HepG2 (cell line): ENCODE data around the gene PHKB. TPM values are rescaled to one million over a fixed set of nuclear protein-coding genes. Genes with fewer than 3 reads are reported as not detected.

Experiments
- FOSL1 ChIP-seq: sonication (generic); formaldehyde crosslinking; IDR thresholded peaks from 2 replicates; pipeline ENCODE4 v1.9.0; 2021; ENCODE audit warnings: missing genetic modification reagents, borderline replicate concordance
- FOXA3 ChIP-seq: IDR thresholded peaks from 2 replicates; pipeline ENCODE4 v1.6.1; 2016; ENCODE audit warnings: missing genetic modification reagents, missing compliant biosample characterization
- FOXM1 ChIP-seq: sonication (generic); formaldehyde crosslinking; IDR thresholded peaks from 2 replicates; pipeline ENCODE4 v1.5.0; 2020; ENCODE audit warnings: missing genetic modification reagents
- GPN1 ChIP-seq: sonication (generic); formaldehyde crosslinking; IDR thresholded peaks from 2 replicates; pipeline ENCODE4 v1.5.1; 2020; ENCODE audit warnings: missing genetic modification reagents, borderline replicate concordance
- HBP1 ChIP-seq: IDR thresholded peaks from 2 replicates; pipeline ENCODE4 v1.6.1; 2016; ENCODE audit warnings: low read depth, control low read depth
- IRF2 ChIP-seq: IDR thresholded peaks from 2 replicates; pipeline ENCODE4 v1.6.1; 2018; ENCODE audit warnings: missing genetic modification reagents, missing compliant biosample characterization
- MTA3 ChIP-seq: sonication (generic); formaldehyde crosslinking; IDR thresholded peaks from 2 replicates; pipeline ENCODE4 v1.4.0; 2020; ENCODE audit warnings: missing genetic modification reagents
- NFE2L2 ChIP-seq: fragments of 150-350 bp; IDR thresholded peaks from 2 replicates; pipeline ENCODE4 v1.6.1; 2014; ENCODE audit warnings: low read length
- PATZ1 ChIP-seq: sonication (generic); formaldehyde crosslinking; IDR thresholded peaks from 2 replicates; pipeline ENCODE4 v1.4.0; 2020; ENCODE audit warnings: missing genetic modification reagents
- PHF20 ChIP-seq: sonication (generic); formaldehyde crosslinking; IDR thresholded peaks from 2 replicates; pipeline ENCODE4 v1.5.0; 2020; ENCODE audit warnings: mild to moderate bottlenecking, missing genetic modification reagents
- POLR2A ChIP-seq, 2 experiments: IDR thresholded peaks; 2 replicates each; pipeline ENCODE4 v1.6.1; 2011; ENCODE audit warnings: low read depth in 2 of 2, low read length in 2 of 2, mild to moderate bottlenecking in 1 of 2, moderate library complexity in 1 of 2; ENCODE audit not compliant: insufficient read depth in 1 of 2
- RBM22 ChIP-seq: fragments of 200-400 bp; formaldehyde crosslinking; optimal IDR thresholded peaks from 2 replicates; pipeline ENCODE3; 2017; ENCODE audit warnings: mild to moderate bottlenecking, low read length, moderate library complexity
- SOX13 ChIP-seq, 3 experiments: fragments of 450-650 bp in 1 of 3; sonication (generic) in 1 of 3; formaldehyde crosslinking in 1 of 3; IDR thresholded peaks in 2 of 3; conservative IDR thresholded peaks in 1 of 3; 2 replicates each; pipeline versions ENCODE4 v1.5.0 to v1.6.1; 2016 to 2020; ENCODE audit warnings: antibody characterized with exemption in 1 of 3, mild to moderate bottlenecking in 1 of 3, missing compliant biosample characterization in 1 of 3, missing genetic modification reagents in 1 of 3, moderate library complexity in 1 of 3
- WIZ ChIP-seq: sonication (generic); formaldehyde crosslinking; IDR thresholded peaks from 2 replicates; pipeline ENCODE4 v1.5.1; 2020; ENCODE audit warnings: mild to moderate bottlenecking, missing genetic modification reagents
- ZBTB26 ChIP-seq: IDR thresholded peaks from 2 replicates; pipeline ENCODE4 v1.6.1; 2016; ENCODE audit warnings: missing compliant biosample characterization, missing genetic modification reagents, borderline replicate concordance
- ZNF18 ChIP-seq: sonication (generic); formaldehyde crosslinking; IDR thresholded peaks from 2 replicates; pipeline ENCODE4 v1.8.0; 2022; ENCODE audit warnings: mild to moderate bottlenecking, missing genetic modification reagents; ENCODE audit not compliant: insufficient replicate concordance
- ZNF550 ChIP-seq: sonication (generic); formaldehyde crosslinking; IDR thresholded peaks from 2 replicates; pipeline ENCODE4 v1.4.0; 2020; ENCODE audit warnings: mild to moderate bottlenecking, missing genetic modification reagents, borderline replicate concordance
- ZNF709 ChIP-seq: sonication (generic); formaldehyde crosslinking; IDR thresholded peaks from 2 replicates; pipeline ENCODE4 v1.5.0; 2020; ENCODE audit warnings: mild to moderate bottlenecking, missing genetic modification reagents
- ZNF790 ChIP-seq: sonication (generic); formaldehyde crosslinking; IDR thresholded peaks from 2 replicates; pipeline ENCODE4 v1.8.0; 2022; ENCODE audit warnings: missing genetic modification reagents, mild to moderate bottlenecking, borderline replicate concordance
- ZSCAN30 ChIP-seq: sonication (generic); formaldehyde crosslinking; IDR thresholded peaks from 2 replicates; pipeline ENCODE4 v1.5.0; 2020; ENCODE audit warnings: mild to moderate bottlenecking, missing genetic modification reagents
- polyA plus RNA-seq, 8 experiments: library from polyadenylated mRNA; depleted of rRNA in 3 of 8; stranded (reverse) in 7 of 8; unstranded in 1 of 8; fragments of >200 nt; fragmentation: Illumina TruSeq in 4 of 8; extraction: Trizol in 4 of 8; gene quantifications; 2 replicates each; pipeline versions ENCODE4 v1.2.1 to v1.2.3, GENCODE V29; 2011 to 2016; ENCODE audit warnings: low read depth in 4 of 8, missing spikeins in 1 of 8, mixed read lengths in 1 of 8; ENCODE audit not compliant: insufficient read depth in 1 of 8
- total RNA-seq, 5 experiments: library from RNA; depleted of rRNA; stranded (reverse); fragments of >200 nt; fragmentation: Illumina TruSeq; extraction: Trizol; gene quantifications; 2 replicates each; pipeline ENCODE4 v1.2.3, GENCODE V29; 2016; ENCODE audit warnings: low read depth in 1 of 5
- TF ChIP-seq, protein P1 (sequence below): IDR thresholded peaks from 2 replicates; pipeline ENCODE4 v1.6.1; 2012; ENCODE audit warnings: low read depth, low read length, improper control_type of control experiment

The PHKB gene
- total and polyA plus RNA-seq, 2 of the 13 experiments (the other 11 are each of a cell fraction or from before 2014, with no cell fraction given): 66.0 to 80.8 TPM

DNA sequence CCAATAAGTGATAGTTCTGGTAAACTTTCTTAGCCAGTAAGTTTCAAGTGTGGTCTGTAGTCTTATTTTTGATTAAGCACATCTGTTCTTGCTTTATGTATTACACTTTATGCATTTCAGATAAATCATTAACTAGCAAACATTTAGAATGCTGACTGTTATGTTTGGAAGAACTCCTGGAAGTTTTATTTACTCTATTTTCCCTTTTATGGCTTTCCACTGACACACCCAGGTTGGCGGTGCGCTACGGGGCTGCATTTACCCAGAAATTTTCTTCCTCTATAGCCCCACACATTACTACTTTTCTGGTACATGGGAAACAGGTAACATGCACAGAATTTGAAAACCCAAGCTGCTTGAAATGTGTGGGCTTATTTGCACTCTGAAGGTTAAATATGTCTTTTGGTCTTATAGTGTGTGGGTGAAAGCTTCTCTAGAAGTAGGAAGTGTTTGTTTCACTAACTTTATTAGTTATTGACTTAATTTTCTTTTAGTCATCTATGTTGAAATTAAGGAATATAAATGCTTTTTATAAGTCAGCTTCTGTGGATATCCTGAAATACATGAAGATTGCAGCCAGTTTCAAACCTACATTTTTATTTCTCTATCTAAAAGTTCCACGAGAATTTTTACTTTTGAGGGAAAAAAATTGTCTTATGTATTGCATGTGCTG lies 203.7 kb downstream of the PHKB start (continued):
- TF ChIP-seq PATZ1 (CRISPR knock-in tag): no peak
- no peak for TF ChIP-seq ZNF709 (CRISPR knock-in tag)
- no peak for TF ChIP-seq ZNF550 (CRISPR knock-in tag)
- no peak for TF ChIP-seq FOSL1
- no peak for TF ChIP-seq ZSCAN30 (CRISPR knock-in tag)
- TF ChIP-seq FOXA3 (CRISPR knock-in tag): peak; percentile 17; the same call in 1 of the 2 replicates
- TF ChIP-seq GPN1 (CRISPR knock-in tag): no peak
- TF ChIP-seq PHF20 (CRISPR knock-in tag): no peak
- no peak for TF ChIP-seq MTA3 (CRISPR knock-in tag)
- TF ChIP-seq, protein P1, sequence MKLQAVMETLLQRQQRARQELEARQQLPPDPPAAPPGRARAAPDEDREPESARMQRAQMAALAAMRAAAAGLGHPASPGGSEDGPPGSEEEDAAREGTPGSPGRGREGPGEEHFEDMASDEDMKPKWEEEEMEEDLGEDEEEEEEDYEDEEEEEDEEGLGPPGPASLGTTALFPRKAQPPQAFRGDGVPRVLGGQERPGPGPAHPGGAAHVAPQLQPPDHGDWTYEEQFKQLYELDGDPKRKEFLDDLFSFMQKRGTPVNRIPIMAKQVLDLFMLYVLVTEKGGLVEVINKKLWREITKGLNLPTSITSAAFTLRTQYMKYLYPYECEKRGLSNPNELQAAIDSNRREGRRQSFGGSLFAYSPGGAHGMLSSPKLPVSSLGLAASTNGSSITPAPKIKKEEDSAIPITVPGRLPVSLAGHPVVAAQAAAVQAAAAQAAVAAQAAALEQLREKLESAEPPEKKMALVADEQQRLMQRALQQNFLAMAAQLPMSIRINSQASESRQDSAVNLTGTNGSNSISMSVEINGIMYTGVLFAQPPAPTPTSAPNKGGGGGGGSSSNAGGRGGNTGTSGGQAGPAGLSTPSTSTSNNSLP: peak; percentile 73
- TF ChIP-seq FOXM1 (CRISPR knock-in tag): no peak
- no peak for TF ChIP-seq RBM22
- TF ChIP-seq ZNF790: no peak
- 0 out of 2 replicates have a peak, but pooled peaks have one; percentile 28 for TF ChIP-seq IRF2 (CRISPR knock-in tag)
- TF ChIP-seq ZNF18 (CRISPR knock-in tag): no peak
- TF ChIP-seq NFE2L2: no peak
- no peak for TF ChIP-seq ZBTB26 (CRISPR knock-in tag)
- TF ChIP-seq POLR2A (IDR thresholded peaks at IDR 0.05; ENCODE audit: insufficient read depth in 1 of 2, low read depth in 2 of 2, low read length in 2 of 2): no peak
- no peak for TF ChIP-seq SOX13 (IDR thresholded peaks at IDR 0.05)
- no peak for TF ChIP-seq SOX13 (CRISPR knock-in tag; conservative IDR thresholded peaks at IDR 0.05 in 1 of 2, IDR thresholded peaks at IDR 0.05 in 1 of 2)
- no peak for TF ChIP-seq HBP1 (CRISPR knock-in tag)
- TF ChIP-seq WIZ (CRISPR knock-in tag): no peak
